NCI-H2171 (cell line): ENCODE measurements around the gene STX2.
A peak's percentile ranks its signal among the peaks of the same experiment; 100 is the strongest.
"Not testable (repeated sequence)": the region's sequence is repeated elsewhere in the genome, so short reads cannot be mapped to it uniquely, and the experiment has no call there.

Source experiments
- DNase-seq: peaks from one replicate; lab custom pipeline; 2025; lab: John Stamatoyannopoulos, UW

STX2 gene

DNA sequence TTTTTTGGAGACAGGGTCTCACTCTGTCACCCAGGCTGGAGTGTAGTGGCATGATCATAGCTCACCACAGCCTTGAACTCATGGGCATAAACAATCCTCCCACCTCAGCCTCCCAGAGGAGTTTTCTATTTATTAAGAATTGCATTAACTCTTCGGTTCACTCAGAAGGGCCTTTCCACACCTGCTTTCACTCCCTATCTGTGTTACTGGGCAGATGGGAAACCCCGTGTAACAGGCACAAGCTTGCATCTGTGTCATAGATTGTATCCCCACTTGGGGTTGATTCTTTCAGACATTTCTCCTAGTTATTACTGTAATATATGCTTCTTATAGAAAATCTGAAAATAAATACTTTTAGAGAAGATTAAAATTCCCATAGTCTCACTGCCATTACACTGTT is 38.7 kb downstream of the STX2 start:
- DNase-seq = no peak

DNA sequence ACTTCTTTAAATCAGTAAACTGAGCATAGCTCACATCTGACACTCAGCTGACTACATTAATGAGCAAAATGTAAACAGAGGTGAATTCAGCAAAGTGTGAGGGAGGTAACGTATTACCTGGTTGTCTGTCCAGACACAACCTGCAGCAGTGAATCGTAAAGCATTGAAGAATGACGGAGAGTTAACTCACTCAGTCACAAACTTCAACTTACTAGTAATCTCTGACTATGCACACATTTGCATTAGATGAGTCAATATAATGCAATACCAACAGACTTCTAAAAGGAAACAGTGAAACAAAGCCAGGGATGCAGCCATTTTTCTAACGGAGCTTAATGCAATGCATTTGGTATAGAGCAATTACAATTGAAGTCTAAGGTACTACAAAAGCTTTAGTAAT is 40.0 kb downstream of the STX2 start:
- no peak for DNase-seq

DNA sequence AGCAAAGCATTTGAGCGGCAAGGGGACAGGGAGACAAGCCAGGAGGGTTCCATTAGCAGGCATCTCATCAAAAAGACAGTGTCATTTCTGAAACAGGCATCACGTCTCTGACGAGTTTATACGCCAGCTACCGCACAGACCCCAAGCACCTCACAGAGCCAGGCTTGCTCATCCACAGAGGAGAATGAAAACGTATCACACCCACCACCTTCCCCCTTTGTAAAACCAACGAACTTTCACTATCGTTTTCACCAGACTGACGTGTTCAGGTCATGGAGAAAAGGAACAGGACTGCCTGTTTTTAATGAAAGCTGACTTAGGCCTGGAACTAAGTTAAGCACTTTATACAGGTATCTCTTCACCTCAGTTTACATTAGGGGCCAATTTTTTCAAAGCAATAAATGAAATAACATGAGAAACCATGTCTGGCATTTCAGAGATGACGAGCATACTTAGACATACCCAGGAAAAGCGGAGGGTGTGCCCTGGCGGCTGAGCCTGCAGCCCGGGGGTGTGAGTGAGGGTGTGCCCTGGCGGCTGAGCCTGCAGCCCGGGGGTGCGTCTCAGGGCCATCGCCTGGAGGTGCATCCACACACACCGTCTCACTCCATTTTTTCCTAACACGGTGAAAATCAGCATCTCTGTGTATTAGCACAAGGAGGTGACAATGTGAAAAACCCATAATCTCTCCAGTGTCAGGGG is 41.9 kb downstream of the STX2 start:
- DNase-seq = no peak

DNA sequence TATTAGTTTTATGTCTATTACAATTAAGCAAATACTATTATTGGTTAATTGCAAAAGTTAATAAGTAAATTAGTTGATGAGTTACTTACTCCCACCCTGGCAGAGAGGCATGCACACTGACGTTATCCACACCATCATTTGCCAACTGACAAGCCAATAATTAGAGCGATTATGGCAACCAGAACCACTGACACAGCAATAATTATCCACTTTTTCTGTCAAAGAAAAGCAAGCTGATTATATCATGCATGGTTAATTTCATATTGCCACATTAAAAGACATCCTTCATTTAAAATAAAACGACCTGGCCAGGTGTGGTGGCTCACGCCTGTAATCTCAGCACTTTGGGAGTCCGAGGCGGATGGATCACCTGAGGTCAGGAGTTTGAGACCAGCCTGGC is 43.1 kb downstream of the STX2 start:
- DNase-seq = no peak

DNA sequence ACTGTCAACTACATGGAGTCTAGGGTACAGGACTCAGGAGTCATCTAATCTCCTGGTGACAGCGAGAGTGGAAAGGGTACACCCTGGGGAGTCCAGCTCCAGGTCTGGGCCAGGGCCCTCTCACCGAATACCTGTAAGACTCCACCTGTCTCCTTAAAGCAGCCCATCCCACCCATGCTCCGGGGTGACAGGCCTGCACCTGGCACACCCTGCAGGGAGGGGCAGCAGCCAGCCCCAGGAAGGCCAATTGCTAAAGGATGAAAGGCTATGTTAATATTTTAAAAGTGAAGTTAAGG is 45.5 kb downstream of the STX2 start:
- DNase-seq = no peak

DNA sequence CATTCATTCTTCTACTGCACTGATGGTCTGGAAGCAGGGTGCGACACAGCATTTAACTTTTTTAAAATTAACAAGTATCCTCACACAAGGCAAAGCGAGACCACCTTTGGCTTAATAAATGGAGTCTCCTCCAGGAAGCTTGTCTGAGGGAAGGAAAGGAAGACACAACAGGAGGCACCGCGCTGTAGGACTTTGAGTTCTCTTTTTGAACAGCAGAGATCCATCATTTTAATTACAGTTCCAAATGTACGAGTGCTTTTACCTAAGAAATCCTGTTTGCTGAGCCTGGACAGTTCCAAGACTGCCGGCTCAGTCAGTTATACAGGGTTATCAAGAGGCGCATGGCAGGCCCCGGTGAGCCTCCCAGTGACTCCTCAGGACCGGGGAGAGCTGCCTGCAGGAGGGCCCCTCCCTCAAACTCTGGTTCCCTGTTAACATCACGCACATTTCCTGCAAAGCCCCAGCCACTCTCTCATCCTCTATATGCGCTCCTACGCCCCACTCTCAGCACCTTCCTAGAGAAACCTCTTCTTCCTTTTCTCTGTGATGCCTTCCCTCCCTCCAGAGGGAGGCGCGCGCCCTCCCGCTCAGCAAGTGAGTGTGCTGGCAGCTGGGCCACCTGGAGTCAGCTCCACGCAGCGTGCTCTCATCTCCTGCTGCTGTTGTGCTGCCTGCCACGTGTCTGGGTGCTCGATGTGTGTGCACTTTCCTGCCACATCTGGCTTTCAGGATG is 46.1 kb downstream of the STX2 start:
- peak; percentile 15 for DNase-seq

DNA sequence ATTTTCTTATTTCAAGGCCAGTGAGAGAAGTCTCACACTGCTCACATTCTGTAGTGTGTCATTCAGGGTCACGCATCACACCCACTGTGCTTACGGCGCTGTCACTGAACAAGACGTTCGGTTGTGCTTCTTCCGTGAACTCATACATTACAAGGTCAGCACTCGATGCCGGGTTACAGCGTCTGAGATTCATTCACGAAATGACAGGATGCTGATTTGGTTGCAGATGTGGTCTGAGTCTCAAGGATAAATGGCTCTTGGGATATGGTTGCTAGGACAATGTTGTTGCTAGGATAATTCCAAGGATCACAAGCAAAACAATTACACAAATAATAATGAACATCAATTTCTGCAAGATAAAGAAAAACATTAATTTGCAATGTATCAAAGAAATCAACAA is 47.4 kb downstream of the STX2 start:
- DNase-seq = no peak

DNA sequence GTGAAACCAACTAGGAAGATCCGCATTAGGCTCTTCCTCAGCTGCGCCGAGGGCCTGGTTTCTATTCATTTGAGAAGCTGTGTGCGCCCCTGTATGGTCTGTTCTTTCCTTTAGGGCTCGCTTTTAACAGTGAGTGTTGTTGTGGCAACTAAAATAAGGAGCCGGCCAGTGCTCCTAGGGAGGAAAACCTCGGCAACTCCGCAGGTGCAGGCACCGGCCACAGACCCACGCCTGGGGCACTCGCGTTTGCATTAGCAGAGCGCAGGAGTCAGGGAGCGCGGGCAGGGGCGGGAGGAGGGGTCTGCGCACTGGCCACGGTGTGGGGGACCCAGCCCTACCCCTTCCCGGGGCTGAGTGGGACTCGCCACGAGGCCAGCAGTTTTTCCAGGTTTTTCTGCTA is 50.5 kb downstream of the STX2 start:
- DNase-seq = no peak

DNA sequence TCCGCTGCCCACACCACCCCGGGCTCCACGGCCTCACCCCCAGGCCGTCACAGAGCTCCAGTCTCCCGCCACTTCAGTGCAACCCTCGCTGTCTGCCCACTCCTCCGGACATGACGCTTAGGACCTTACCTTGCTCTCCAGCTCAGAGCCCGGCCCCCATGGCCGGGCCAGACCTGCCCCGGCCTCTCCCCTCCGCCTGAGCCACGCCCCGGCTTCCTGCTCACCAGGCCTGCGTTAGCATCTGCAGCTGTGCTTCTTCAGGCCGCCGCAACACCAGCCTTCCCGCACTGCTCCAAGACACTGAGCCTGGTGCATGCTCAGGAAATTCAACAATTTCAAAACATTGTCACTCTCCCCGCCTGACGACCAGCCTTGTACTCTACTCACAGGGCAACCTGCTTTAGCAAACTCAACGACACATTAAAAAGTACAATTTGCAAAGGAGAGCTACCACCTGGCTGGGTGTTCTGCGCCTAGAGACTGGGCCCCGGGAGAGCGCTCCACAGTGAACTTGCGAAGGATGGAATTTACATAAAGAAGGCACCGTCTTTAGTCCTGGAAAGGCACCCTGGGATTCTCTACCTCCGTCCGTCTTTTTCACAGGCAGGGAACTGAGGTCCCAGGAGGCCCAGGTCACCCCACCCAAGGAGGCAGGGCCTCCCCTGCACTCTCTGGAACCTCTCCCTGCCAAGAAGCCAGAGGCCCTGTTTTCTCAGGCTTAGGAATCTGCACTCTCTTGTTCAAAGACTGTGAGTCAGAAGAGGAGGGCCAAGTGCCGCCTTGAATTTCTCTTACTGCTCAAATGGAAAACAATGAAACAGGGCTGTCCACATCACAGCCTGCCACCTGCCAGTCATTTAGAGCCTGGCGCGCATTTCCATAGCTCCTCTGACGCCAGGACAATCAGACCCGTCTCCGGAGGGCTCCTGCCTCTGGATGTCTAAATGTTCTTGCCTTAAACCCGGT is 51.3 kb downstream of the STX2 start:
- no peak for DNase-seq

DNA sequence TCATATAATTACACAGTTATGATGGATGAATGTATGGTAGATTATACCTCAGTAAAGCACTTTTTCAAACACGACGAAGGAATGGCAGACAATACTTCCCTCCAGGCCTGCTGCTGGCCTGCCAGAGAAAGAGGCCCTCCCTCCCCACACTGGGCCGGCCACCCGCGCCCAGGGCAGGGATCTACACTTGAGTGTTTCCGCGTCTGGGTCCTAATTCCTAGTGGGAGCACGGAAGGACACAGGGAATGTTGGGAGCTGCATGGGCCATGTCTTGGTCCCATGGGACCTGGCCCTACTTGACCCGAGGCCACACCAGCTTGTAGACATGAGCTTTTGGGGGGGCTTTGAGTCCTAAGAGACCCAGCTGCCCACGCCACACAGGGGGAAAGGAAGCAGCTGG is 52.0 kb downstream of the STX2 start:
- no peak for DNase-seq

DNA sequence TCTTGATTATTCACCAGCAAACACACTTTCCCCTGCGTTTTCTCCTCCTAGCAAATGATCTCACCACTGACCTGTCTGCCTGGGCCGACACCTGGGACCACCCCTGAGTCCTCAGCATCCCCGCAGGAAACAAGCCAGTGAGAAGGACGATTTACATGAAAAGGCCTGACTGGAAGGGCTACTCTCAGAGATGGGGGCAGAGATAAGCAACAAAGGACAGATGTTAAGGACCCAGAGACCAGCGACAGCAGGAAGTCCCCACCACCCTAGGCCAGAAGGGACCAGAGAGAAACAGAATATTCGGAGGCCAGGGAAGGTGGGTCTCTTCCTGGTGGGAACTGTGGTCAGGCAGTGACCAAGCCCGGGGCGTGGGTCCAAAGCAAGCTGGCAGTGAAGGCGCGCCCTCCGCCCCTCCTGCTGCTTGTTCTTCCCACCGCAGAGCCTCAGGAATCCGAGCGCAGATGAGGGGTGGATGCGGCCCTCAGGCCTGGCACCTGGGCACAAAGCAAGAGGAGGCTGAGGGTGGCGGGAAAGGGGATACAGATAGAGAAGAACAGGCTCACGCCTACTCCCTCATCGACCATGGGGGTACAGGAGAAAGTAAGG is 55.8 kb downstream of the STX2 start:
- no peak for DNase-seq

DNA sequence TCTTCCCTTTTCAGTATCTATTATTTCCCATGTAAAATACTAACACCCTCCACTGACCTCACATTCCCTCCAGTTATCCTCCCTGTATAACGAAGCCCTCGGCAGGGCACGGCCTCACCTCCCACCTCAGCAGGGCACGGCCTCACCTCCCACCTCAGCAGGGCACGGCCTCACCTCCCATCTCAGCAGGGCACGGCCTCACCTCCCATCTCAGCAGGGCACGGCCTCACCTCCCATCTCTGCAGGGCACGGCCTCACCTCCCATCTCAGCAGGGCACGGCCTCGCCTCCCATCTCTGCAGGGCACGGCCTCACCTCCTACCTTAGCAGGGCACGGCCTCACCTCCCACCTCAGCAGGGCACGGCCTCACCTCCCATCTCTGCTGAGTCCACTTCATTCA is 56.8 kb downstream of the STX2 start:
- DNase-seq = not testable (repeated sequence)

DNA sequence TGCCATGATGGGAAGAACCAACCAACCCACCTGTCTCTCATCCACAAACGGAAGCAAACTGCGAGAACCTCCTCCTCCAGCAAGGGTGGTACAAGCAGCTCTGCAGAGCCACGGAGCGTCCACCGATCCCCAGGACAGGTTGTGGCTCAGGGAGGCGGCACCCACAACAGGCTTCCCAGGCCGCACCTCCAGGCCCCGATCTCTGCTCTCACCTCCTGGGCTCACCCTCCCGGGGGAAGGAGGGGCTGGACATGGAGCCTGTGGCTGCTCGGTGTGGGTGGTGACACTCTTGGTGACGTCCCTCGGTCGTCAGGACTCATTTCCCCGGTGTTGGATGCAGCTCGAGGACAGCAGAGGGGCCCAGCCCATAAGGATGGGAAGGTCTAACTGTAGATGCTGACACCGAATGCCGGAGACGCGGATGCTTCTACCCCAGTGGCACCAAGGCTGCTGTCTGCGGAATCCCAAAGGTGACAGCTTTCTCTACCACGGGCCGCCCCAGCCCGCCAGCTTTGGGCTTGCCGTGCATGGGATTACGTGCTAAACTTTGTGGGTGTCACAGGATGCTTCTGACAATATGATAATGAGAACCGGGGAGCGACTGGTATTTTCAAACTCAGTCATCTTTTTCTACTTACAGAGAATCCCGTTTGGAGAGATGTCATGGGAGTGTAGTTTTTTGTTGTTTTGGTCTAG is 58.0 kb downstream of the STX2 start:
- no peak for DNase-seq

DNA sequence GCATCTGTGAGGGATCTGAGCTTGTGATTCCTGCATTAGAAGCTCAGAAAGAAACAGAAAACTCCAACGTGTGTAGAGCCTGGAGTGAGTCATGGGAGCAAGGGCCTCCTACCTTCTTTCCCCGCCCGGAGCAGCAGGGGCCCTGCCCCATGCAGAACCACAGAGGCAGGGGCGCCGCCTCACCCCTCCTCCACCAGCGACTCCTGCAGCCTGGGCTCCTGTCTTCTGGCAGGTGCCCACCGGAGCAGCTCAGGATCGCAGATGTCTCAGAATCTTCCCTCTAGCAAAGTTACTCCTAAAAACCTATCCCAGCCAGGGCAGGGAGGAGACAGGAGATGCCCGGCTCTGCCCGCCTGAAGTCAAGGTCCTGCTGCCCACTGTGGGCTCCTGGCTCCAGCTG is 58.7 kb downstream of the STX2 start:
- no peak for DNase-seq

DNA sequence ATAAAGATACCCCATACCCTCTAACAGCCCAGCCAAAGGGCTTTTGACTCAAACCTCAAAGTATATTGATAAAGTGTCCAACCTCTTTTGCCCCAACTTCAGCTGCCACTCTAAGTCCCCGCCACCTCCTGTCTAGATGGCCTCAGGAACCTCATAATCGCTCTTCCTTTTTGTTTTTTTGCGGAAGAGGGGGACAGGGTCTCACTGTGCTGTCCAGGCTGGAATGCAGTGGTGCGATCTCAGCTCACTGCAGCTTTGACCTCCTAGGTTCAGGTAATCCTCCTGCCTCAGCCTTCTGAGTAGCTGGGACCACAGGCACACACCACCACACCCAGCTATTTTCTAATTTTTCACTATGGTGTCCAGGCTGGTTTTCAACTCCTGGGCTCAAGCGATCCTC is 60.3 kb downstream of the STX2 start:
- no peak for DNase-seq

DNA sequence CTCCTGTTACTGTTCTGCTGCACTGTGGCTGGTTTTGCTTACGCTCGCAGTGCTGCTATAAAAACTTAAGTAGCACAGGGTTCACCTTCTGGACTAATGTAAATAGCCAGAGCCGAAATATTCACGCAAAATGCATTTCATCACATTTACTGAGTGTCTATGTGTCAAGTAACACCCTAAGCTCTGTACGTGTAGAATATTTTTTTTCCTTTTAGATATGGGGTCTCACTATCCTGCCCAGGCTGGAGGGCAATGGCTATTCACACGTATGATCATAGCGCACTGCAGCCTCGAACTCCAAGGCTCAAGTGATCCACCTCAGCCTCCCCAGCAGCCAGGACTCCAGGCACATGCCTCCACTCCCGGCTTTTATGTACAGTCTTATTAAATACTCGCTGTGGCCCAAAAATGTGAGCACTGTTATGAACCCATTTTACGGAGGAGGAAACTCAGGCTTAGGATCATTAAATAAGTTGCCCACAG is 62.2 kb downstream of the STX2 start:
- DNase-seq = no peak

DNA sequence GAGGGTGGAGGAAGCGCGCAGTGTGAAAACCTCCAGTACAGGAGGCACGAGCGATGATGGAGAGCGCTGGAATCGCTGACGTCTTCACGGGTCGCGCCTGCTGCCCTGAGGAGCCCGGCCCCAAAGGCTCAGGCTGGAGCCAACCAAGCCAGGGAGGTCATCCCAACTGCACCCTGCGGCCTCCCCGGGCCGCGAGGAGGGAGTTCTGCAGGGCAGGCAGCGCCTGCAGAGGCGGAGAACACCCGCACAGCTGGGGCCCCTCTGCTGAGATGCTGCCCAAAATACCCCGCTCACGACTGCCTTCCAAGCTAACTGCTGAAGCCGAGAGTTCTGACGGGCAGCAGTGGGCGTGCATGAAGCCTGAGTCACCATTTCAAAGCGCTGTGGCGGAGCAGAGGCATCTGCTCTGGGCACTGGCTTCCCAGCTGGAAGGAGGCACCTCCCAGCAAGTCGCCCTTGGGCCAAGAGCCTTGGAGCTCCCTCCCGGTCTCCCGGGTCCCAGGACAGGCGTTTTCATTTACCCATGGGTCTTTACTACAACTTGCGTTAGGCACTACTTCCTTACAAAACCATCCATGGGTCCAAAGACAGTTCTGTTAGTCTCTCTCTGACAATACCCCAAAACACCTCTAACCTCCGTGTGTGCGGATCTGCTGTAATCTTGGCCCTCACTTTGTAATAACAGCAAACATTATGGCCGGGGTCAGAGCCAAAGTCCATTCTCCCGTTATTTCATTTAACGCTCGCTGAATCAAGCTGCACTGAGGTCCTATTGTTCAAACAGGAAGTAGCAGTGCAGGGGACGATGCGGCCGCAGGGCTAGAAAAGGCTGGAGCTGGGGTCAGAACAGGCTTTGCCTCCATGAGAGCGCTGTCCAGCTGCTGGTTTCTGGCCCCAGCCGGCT is 62.8 kb downstream of the STX2 start:
- DNase-seq = no peak

DNA sequence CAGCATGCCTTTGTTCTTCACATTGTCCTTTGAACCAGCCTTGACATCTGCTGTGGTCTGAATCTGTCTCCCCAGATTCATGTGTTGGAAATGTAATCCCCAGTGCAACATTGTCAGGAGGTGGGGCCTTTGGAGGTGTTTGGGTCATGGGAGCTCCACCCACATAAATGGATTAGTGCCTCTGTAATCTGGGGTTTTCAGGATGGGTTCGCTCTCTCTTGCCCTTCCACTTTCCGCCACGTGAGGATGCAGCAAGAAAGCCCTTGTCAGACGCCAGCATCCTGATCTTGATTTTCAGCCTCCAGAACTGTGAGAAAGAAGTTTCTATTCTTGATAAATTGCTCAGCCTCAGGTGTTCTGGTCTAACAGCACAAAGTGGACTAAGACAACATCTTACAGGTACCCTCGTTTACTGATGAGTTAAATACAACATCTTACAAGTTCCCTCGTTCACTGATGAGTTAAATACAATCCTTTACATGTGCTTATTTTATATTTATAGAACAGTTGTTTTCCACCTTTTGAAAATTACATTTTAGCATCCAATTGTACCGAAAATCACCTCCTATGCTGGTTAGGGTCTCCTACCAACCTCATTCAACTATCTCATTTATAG is 68.5 kb downstream of the STX2 start:
- no peak for DNase-seq

DNA sequence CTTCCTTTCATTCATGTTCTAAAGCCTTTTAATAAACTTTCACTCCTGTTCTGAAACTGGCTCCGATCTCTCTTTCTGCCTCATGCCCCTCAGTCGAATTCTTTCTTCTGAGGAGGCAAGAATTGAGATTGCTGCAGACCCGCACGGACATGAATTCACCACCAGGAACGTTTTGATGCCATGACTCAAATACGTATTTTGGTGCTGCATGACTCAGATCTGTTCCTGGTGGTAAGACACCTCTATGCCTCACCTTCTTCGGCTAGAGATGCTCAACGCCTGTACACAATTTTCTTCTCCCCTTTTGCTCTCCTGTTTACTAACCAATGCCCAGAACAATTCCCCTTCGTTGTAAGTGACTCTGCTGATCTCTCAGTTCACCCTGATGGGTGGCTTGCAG is 70.9 kb downstream of the STX2 start:
- DNase-seq = no peak

DNA sequence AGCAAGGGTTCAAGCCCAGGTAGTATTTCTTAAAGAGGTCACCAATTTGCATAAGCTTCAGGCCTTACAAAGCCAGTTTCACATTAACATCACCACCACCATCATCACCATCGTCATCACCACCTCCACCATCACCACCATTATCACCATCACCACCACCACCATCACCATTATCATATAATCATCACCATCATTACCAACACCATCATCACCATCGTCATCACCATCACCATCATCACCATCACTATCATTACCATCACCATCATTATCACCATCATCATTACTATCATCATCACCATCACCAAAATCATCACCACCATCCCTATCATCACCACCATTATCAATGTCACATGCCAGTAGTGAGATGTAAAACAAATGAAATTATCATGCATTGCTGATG is 72.6 kb downstream of the STX2 start:
- DNase-seq = no peak
